Ramos (cell line): ENCODE results near the gene GBGT1.
"Not testable (repeated sequence)": the region's sequence is repeated elsewhere in the genome, so short reads cannot be mapped to it uniquely, and the experiment has no call there.

ENCODE experiments used
- in situ Hi-C: fragments of 300-500 bp; cut with MboI; formaldehyde crosslinking; loops from one replicate; pipeline ENCODE4 v1.14.3; 2022; ENCODE audit warnings: low sequenced_read_pairs; ENCODE audit not compliant: unreplicated experiment

GBGT1 gene

GRCh38 chr9:133199648-133200321, 36.1 kb upstream of the GBGT1 start:
- in situ Hi-C loops, result no loop called here

DNA sequence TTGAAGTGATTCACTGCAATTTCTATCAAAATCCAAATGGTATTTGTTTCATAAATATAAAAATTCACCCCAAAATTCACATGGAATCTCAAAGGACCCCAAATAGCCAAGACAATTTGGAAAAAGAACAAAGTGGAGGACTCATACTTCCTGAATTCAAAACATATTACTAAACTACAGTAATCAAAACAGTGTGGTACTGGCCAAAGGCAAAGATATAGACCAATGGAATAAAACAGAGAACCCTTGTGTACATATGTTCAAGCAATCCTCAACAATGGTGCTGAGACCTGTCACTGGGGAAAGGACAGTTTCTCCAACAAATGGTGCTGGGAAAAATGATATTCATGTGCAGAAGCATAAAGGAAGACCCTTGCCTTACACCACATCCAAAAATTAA, 31.3 kb upstream of the GBGT1 start:
- in situ Hi-C loops, result no loop called here

GRCh38 chr9:133194597-133194996, 30.9 kb upstream of the GBGT1 start:
- in situ Hi-C loops, result no loop called here

- in situ Hi-C loops, result no loop called here
These were observed 28.3 kb upstream of the GBGT1 start for GRCh38 chr9:133191989-133192388.

DNA sequence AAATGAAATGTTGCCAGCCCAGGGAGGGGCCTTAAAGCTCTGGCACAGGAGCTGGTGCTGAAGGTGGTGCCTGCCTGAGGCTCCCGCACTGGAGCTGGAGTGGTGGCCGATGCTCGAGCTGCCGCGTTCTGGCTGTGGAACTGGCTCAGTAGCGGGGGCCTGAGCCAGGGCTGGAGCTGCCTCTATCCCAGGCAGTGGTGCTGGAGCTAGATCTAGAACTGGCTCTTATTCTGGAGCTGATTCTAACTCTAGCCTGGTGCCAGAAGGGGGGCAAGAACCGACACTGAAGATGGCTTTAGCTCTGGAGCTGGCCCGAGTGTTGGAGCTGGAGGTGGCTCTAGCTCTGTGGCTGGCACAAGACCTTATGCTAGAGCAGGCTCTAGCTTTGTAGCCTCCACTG, 26.1 kb upstream of the GBGT1 start:
- in situ Hi-C loops, result loop anchor here (10.0 kb wide), 1 partner anchor 295 kb away; no protein-coding TSS in a partner anchor

GRCh38 chr9:133188843-133189180, 25.1 kb upstream of the GBGT1 start:
- in situ Hi-C loops, result loop anchor here (10.0 kb wide), 1 partner anchor 296 kb away; no protein-coding TSS in a partner anchor

GRCh38 chr9:133188006-133188842, 24.5 kb upstream of the GBGT1 start:
- in situ Hi-C loops, result loop anchor here (10.0 kb wide), 1 partner anchor 297 kb away; no protein-coding TSS in a partner anchor

- in situ Hi-C loops, result loop anchor here (10.0 kb wide), 1 partner anchor 297 kb away; no protein-coding TSS in a partner anchor
These were observed 23.9 kb upstream of the GBGT1 start for GRCh38 chr9:133187561-133188005.

DNA sequence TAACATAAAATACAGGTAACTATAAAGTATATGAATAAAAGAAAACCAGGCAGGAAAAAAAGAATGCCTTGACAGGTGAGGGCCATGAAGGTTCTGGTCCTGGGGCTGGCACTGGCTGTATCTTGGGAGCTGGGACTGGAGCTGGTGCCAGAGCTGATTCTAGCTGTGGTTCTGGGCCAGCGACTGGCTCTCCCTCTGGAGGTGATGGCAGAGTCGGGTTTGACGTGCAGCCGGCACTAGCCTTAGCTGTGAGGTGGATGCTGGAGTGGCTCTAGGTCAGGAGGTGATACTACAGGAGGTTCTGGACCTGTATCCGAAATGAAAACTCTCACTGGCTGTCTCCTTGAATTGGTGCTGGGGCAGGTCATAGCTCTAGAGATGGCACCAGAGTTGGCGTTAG, 23.0 kb upstream of the GBGT1 start:
- in situ Hi-C loops, result loop anchor here (10.0 kb wide), 1 partner anchor 298 kb away; no protein-coding TSS in a partner anchor

- in situ Hi-C loops, result loop anchor here (10.0 kb wide), 1 partner anchor 300 kb away; no protein-coding TSS in a partner anchor
These were observed 21.3 kb upstream of the GBGT1 start for GRCh38 chr9:133184971-133185370.

DNA sequence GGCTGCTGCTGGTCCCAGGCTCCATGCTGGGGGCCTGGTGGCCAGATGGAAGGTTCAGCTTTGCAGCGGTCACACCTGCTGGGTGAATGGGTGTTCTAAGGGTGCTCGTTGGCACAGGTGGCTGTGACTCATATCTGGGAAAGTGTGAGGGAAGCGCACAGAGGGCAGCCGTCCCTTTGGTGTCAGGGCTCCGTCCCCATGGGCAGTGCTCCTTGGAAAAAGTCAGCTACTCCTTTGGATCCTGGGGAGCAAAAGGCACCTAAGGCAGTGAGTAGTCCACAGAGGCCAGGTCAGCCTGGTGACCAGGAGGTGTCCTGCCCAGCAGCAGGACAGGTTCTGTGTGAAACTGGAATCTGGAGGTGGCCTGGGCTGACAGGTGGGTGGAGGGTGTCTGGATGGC, 18.4 kb upstream of the GBGT1 start:
- in situ Hi-C loops, result loop anchor here (10.0 kb wide), 1 partner anchor 303 kb away; no protein-coding TSS in a partner anchor

- in situ Hi-C loops, result loop anchor here (10.0 kb wide), 1 partner anchor 303 kb away; no protein-coding TSS in a partner anchor
These were observed 17.8 kb upstream of the GBGT1 start for GRCh38 chr9:133181561-133181960.

GRCh38 chr9:133180953-133181352, 17.2 kb upstream of the GBGT1 start:
- in situ Hi-C loops, result loop anchor here (10.0 kb wide), 1 partner anchor 304 kb away; no protein-coding TSS in a partner anchor

DNA sequence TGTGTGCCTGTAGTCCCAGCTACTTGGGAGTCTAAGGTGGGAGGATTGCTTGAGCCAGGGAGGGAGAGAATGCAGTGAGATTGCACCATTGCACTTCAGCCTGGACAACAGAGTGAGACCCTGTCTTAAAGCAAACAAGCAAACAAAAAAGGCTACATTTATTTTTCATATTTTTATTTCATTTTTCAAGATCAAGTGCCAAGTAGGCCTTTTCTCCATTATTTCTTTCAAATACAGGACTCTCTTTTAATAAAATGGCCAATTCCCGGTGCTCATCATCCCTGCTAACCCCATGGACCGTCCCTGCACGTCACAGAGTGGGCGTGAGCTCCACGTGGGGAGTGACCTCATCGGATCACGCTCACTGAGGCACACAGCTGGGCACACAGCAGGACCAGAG, 9.3 kb upstream of the GBGT1 start:
- in situ Hi-C loops, result no loop called here

DNA sequence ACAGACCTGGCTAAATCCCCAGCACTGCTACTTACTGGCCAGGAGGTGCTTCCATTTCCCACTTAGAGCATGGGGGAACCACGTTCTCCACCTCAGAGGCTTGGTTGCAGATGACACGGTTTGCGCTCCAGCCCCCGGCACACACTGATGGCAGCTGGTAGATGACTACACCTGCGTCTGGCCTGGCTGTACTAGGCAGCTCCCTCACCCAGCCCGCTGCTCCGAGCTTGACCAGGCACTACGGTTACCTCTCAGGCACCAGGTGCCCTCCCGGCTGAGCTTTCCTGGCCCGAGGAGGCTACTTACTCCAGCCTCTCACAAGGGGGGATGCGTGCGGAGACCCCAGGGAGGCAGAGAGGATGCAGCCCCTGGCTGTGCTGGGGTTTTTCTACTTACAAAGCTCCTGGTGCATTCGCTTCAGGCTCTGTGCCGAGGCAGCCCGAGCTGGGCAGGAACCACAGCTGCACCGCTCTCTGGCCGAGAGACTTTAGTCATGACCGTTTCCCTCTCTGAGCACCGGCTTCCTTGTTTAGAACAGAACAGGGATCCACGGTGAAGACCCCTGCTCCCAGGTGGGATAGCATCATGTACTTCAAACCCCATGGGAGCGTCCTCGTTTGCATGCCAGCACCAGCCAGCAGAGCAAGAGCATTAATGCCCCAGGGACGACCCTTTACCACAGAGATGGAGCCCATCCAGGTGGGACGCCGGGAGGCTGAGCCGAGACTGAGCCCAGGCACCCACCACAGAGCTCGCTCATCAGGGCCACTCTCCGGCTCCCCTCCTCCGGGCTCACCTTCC, 7.6 kb upstream of the GBGT1 start:
- in situ Hi-C loops, result no loop called here

DNA sequence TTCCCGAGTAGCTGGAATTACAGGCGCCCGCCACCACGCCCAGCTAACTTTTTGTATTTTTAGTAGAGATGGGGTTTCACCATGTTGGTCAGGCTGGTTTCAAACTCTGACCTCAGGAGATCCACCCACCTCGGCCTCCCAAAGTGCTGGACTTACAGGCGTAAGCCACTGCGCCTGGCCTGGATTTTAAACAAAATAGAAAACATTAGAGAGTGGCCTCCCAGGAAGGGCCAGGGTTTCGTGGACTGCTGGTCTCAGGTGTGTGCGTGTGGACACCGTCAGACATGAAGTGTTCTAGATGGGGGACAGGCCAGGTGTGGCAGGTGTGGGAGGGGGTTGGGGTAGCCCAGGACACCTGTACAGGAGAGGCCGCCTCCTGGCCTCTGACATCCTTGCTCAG, 7.0 kb upstream of the GBGT1 start:
- in situ Hi-C loops, result no loop called here

GRCh38 chr9:133169687-133170086, 6.0 kb upstream of the GBGT1 start:
- in situ Hi-C loops, result not testable (repeated sequence)

DNA sequence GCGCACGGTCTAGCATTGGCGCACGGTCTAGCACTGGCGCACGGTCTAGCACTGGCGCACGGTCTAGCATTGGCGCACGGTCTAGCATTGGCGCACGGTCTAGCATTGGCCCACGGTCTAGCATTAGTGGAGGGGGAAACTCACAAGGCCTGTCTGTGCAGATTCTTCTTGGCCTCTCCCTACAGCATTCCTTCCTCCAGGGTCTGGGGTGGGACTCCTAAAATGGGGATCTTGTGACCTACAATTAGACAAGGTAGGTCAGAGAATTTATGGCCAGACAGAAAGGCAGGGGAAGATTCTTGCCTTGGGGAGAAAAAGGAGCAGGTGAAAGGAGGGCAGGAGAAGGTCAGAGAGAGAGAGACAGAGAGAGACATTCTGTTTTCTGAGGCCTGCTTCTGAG, 5.4 kb upstream of the GBGT1 start:
- in situ Hi-C loops, result no loop called here

- in situ Hi-C loops, result no loop called here
These were observed 4.7 kb upstream of the GBGT1 start for GRCh38 chr9:133168432-133168831.

DNA sequence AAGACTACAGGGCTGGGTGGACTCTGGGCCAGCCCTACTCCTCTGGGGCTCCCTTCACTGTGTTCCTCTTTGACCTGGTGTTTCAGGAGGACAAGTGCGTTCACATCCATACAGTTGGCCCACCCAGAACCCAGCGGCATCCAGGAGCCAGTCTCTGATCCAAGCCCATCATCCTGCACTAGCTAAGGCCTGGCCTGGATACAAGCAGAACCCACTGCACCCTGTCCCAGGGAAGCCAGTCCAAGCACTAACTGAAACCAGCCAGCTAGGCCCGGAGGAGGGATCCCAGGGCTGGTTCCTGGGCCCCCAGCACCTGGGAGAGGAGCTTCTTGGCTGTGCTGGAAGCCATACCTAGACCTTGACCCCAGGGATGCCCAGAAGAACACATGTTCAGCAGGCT, 4.1 kb upstream of the GBGT1 start:
- in situ Hi-C loops, result no loop called here
